Muscle layer of colon (tissue), 2 donors: ENCODE measurements around the gene EXOC3L4.

Experiments used
- H3K27ac ChIP-seq: one replicate; pipeline ENCODE4 v1.7.0; 2013; ENCODE audit warnings: low read depth, mild to moderate bottlenecking, low read length, moderate library complexity
- H3K27me3 ChIP-seq, 2 donors: one replicate each; pipeline ENCODE4 v1.7.0; 2013; ENCODE audit warnings: low read length in 2 of 2, mild to moderate bottlenecking in 2 of 2; ENCODE audit not compliant: insufficient read depth in 2 of 2, control insufficient read depth in 1 of 2
- H3K36me3 ChIP-seq: one replicate; pipeline ENCODE4 v1.7.0; 2013; ENCODE audit warnings: mild to moderate bottlenecking, low read length; ENCODE audit not compliant: insufficient read depth
- H3K4me1 ChIP-seq: one replicate; pipeline ENCODE4 v1.7.0; 2013; ENCODE audit warnings: mild to moderate bottlenecking, low read length; ENCODE audit not compliant: insufficient read depth
- H3K4me3 ChIP-seq, 2 donors: one replicate each; pipeline ENCODE4 v1.7.0; 2013; ENCODE audit warnings: low read length in 2 of 2, low read depth in 1 of 2, mild to moderate bottlenecking in 1 of 2, moderate library complexity in 1 of 2
- H3K9ac ChIP-seq: one replicate; pipeline ENCODE4 v1.7.0; 2013; ENCODE audit warnings: low read length
- H3K9me3 ChIP-seq: one replicate; pipeline ENCODE4 v1.7.0; 2013; ENCODE audit warnings: mild to moderate bottlenecking, low read length
- donor health status: abdominal sarcoma.
- donor health status: Adenocarcinoma of cecum.

The EXOC3L4 gene

DNA sequence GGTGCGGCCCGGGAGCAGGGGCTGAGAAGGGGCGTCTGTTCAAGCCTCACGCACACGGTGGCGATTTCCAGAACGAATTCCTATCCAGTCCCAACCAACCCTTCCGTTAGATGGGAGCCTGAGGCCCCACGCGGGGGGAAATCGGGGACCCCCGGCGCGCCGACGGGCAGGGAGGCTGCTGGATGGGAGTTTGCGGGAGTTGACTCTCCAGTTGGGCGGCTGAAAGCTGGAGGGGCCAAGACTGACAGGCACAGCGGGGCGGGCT, 9.8 kb downstream of the EXOC3L4 start:
- Histone ChIP-seq H3K9me3 (no peaks in the 10 kb centered on the region), H3K4me1 (peaks cover 7% of the 10 kb centered on the region), H3K27ac (no peak overlapping the region), H3K27me3 (peaks cover 0 to 52% of the 10 kb centered on the region in 2 donors), H3K9ac (no peak overlapping the region), H3K4me3 (no peak overlapping the region), H3K36me3 (no peaks in the 10 kb centered on the region)

DNA sequence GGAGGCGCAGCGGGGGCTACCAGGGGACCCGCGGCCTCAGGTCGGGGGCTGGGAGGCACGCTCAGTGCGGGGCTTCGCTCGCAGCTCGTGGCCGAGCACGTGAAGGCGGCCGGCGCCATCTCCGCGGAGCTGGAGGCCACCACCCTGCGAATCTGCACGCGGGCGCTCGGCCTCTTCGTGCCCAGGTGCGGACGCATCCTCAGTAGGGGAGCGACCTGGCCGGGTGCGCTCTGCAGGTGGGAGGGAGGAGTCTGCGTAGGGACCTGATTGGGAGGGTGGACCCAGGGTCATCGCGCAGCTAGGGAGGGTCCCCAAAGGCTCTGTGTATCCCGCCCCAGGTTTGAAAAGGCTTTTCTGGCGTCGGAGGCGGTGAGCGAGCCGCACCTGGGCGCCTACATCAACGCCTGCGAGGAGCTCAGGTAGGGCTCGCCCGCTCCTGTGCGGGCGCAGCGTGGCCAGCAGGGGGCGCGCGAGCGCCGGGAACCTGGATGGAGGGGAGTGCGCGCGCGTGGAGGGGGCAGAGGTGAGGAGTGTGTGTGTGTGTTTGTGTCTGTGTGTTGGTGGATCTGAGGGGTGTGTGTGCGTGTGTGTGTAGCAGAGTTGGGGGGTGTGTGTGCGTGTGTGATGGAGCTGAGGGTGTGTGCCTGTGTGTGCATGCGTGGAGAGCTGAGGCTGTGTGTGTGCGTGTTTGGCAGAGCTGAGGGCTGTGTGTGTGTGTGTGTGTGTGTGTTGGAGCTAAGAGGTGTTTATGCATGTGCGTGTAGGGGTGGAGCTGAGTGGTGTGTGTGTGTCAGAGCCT, 10.3 kb downstream of the EXOC3L4 start:
- no peak overlapping the region for H3K27ac ChIP-seq
- H3K9ac ChIP-seq: no peak overlapping the region
- H3K36me3 ChIP-seq: no peaks in the 10 kb centered on the region
- H3K27me3 ChIP-seq: peaks cover 0 to 50% of the 10 kb centered on the region in 2 donors
- H3K9me3 ChIP-seq: no peaks in the 10 kb centered on the region
- H3K4me3 ChIP-seq: no peak overlapping the region
- H3K4me1 ChIP-seq: peaks cover 7% of the 10 kb centered on the region

- Histone ChIP-seq H3K9ac (no peak overlapping the region), H3K4me1 (peaks cover 10% of the 10 kb centered on the region), H3K9me3 (no peaks in the 10 kb centered on the region), H3K36me3 (no peaks in the 10 kb centered on the region), H3K27ac (no peak overlapping the region), H3K4me3 (no peak overlapping the region), H3K27me3 (peaks cover 0 to 50% of the 10 kb centered on the region in 2 donors)
These were observed 11.1 kb downstream of the EXOC3L4 start for GRCh38 chr14:103105580-103106150.

DNA sequence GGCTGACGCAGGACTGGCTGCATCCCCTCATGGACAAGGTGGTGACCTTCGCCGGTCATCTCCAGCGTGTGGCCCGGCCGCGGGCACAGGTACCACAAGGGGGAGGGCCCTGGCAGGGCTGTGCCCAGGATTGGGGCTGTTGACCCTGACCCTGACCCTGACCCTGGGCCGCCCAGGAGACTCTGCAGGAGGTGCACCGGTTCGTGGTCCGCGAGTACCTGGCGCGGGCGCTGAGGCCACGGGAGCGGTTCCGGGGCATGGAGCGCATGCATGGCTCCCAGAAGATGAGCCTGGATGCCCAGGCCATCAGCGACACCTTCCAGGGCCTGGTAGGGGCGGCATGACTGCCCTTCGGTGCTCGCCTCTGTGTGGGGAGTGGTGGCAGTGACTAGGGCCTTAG, 12.9 kb downstream of the EXOC3L4 start:
- peaks cover 0 to 37% of the 10 kb centered on the region in 2 donors for H3K27me3 ChIP-seq
- H3K9me3 ChIP-seq: no peaks in the 10 kb centered on the region
- H3K4me3 ChIP-seq: no peak overlapping the region
- no peaks in the 10 kb centered on the region for H3K36me3 ChIP-seq
- no peak overlapping the region for H3K9ac ChIP-seq
- no peak overlapping the region for H3K27ac ChIP-seq
- H3K4me1 ChIP-seq: peaks cover 14% of the 10 kb centered on the region

DNA sequence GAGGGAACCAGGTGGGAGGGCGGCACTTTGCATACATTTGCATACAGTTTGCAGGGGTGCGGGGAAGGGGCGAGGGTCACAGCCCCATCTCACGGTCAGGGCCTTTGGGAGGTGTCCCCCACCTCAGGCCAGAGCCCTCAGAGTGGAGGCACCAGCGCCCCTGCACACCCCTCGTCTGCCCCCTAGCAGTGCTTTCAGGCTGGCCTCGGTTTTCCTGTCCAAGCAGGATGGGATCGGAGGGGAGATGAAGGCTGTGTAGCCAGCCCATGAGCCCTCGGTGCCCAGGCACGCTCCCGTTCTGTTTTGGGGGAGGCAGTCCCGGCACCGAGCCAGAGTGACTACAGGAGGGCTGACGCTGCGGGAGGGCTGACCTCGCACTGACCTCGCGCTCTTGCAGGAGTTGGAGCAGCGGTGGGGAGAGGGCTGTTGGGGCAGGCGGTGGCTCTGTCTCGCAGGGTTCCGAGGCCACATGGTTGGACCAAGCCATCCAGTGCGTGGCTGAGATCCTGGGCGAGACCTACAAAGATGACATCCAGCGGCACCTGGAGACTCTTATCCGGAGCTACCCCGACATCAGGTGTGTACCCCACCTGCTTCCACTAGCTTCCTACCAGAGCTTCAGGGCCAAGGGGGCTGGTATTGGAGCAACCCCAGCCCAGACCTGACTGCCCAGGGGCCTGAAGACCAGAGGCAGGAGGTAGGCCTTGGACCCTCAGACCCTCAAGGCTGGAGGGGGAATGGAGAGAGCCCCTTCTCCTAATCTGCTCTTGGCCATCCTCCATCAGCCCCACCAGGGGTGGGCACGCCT, 13.6 kb downstream of the EXOC3L4 start:
- H3K9me3 ChIP-seq: no peaks in the 10 kb centered on the region
- no peak overlapping the region for H3K4me3 ChIP-seq
- no peak overlapping the region for H3K9ac ChIP-seq
- peaks cover 0 to 30% of the 10 kb centered on the region in 2 donors for H3K27me3 ChIP-seq
- H3K4me1 ChIP-seq: peaks cover 14% of the 10 kb centered on the region
- no peak overlapping the region for H3K27ac ChIP-seq
- no peaks in the 10 kb centered on the region for H3K36me3 ChIP-seq

- Histone ChIP-seq H3K27ac (no peak overlapping the region), H3K9me3 (no peaks in the 10 kb centered on the region), H3K36me3 (no peaks in the 10 kb centered on the region), H3K27me3 (peaks cover 0 to 24% of the 10 kb centered on the region in 2 donors), H3K4me3 (no peak overlapping the region), H3K9ac (no peak overlapping the region), H3K4me1 (peaks cover 14% of the 10 kb centered on the region)
These were observed 14.3 kb downstream of the EXOC3L4 start for GRCh38 chr14:103108749-103109207.

- H3K4me3 ChIP-seq: no peak overlapping the region
- peaks cover 14% of the 10 kb centered on the region for H3K4me1 ChIP-seq
- H3K27ac ChIP-seq: peak overlapping the region; percentile 32
- H3K27me3 ChIP-seq: peaks cover 0 to 14% of the 10 kb centered on the region in 2 donors
- H3K36me3 ChIP-seq: no peaks in the 10 kb centered on the region
- no peak overlapping the region for H3K9ac ChIP-seq
- H3K9me3 ChIP-seq: no peaks in the 10 kb centered on the region
These were observed 15.3 kb downstream of the EXOC3L4 start for GRCh38 chr14:103109535-103110441.

DNA sequence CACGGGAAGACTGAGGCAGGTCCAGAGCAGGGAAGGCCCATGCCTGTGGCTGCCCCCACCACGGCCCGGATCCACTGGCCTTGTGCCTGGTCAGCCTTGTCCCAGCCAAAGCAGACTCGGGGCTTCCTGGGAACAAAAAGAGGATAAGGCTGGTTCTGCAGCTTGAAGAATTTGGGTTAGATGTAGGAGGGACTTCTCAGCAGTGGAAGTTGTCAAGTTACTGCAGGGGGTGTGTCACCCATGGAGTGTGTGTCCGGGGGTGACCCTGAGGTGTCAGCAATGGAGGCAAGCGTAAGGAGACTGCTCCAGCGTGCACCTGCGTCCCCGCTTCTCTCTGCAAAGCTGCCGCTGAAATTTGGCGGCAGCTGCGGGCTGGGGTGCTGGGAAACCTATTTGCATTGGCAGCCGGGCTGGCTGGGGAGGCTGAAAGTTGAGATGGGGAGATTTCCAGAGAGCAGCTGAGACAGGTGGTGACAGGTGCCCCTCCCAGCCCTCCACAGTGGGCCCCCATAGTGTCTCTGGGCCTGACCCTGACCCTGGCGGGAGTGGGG, 16.2 kb downstream of the EXOC3L4 start:
- Histone ChIP-seq H3K9ac (no peak overlapping the region), H3K4me1 (peaks cover 7% of the 10 kb centered on the region), H3K4me3 (no peak overlapping the region), H3K27me3 (peaks cover 0 to 5% of the 10 kb centered on the region in 2 donors), H3K36me3 (no peaks in the 10 kb centered on the region), H3K27ac (peak overlapping the region; percentile 34), H3K9me3 (no peaks in the 10 kb centered on the region)

DNA sequence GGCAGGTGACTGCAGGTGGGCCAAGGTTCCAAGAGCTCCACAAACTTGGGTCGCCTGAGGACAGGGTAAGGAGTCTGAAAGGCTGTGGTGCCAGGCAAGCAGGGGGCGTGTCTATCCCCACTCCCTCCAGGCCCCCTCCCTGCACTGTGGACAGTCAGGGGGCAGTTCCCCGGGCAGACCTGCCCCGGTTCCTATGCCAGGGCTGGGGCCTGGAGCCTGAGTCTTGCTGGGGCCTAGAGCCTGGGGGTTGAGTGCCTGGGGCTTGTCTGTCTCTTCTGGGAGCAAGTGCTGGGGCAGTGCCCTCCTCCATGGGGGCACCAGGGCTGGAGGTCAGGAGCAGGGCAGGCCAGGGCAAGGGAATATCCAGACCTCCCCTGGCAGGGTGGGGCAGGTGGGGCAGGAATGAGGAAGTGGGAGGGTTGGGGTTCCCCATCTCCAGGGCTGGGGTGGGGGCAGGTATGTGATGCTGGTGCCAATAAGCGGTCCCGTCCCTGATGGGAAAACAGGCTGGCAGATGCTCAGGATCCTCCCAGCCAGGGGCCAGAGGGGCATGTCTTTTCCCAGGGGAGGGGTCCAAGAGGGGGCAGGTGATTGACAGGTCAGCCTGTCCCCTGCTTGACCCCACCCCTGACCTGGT, 16.8 kb downstream of the EXOC3L4 start:
- Histone ChIP-seq H3K4me1 (peaks cover 7% of the 10 kb centered on the region), H3K36me3 (no peaks in the 10 kb centered on the region), H3K27me3 (no peaks in the 10 kb centered on the region), H3K9me3 (no peaks in the 10 kb centered on the region), H3K9ac (no peak overlapping the region), H3K27ac (no peak overlapping the region), H3K4me3 (no peak overlapping the region)

GRCh38 chr14:103112400-103113243, 18.1 kb downstream of the EXOC3L4 start:
- H3K36me3 ChIP-seq: no peaks in the 10 kb centered on the region
- H3K9ac ChIP-seq: no peak overlapping the region
- no peak overlapping the region for H3K27ac ChIP-seq
- H3K4me3 ChIP-seq: no peak overlapping the region
- no peaks in the 10 kb centered on the region for H3K27me3 ChIP-seq
- peaks cover 7% of the 10 kb centered on the region for H3K4me1 ChIP-seq
- H3K9me3 ChIP-seq: no peaks in the 10 kb centered on the region
